Measurements from ENCODE around the gene PITPNC1. TPM values are rescaled to one million over a fixed set of nuclear protein-coding genes. Genes with fewer than 3 reads are reported as not detected.

PITPNC1 gene
- total RNA-seq, 1 donor from 2014 or later, result 19.3 TPM

GRCh38 chr17:67548693-67549092, 171.6 kb downstream of the PITPNC1 start:
- DNase-seq, result no peak
- no peaks in the 10 kb centered on the region for H3K27me3 Mint-ChIP-seq
- peaks cover 13% of the 10 kb centered on the region for H3K4me1 Mint-ChIP-seq
- no peak for TF ChIP-seq CTCF (IDR thresholded peaks at IDR 0.05)
- no peaks in the 10 kb centered on the region for H3K9me3 Mint-ChIP-seq
- ChIA-PET CTCF (no interaction called here), POLR2A (no interaction called here)
- no peak overlapping the region for H3K4me3 Mint-ChIP-seq
- H3K27ac Mint-ChIP-seq, result no peak overlapping the region
- intact Hi-C loops (cut with micrococcal nuclease), result no loop called here
- H3K36me3 Mint-ChIP-seq (ENCODE audit: low read depth), result no peaks in the 10 kb centered on the region
- no peak for ATAC-seq (ENCODE audit: low read depth)

DNA sequence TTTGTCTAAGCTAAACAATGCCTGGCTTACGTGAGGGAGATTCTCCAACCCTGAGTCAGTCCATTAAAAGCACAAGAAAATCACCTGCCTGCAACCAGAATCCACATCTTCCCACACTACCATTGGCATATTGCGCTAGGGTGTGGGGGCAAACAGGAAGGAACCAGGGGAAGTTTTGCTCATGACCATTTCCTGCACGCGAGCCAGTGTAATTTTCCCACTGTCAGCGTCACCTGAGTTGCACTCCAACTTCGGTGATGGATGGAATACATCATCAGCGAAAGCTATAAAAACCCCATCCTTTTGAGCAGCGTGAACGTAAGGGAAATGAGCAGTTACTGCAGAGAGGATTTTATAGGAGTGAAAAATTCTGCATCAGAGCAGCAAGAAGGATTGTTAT, 172.7 kb downstream of the PITPNC1 start:
- CTCF ChIA-PET, result no interaction called here
- ATAC-seq (ENCODE audit: low read depth), result no peak
- Mint-ChIP-seq H3K27ac (no peak overlapping the region), H3K4me1 (peaks cover 13% of the 10 kb centered on the region), H3K4me3 (no peak overlapping the region), H3K9me3 (no peaks in the 10 kb centered on the region), H3K36me3 (ENCODE audit: low read depth) (no peaks in the 10 kb centered on the region), H3K27me3 (no peaks in the 10 kb centered on the region)
- DNase-seq, result no peak
- POLR2A ChIA-PET, result no interaction called here
- intact Hi-C loops (cut with micrococcal nuclease), result no loop called here
- TF ChIP-seq CTCF (IDR thresholded peaks at IDR 0.05), result no peak

DNA sequence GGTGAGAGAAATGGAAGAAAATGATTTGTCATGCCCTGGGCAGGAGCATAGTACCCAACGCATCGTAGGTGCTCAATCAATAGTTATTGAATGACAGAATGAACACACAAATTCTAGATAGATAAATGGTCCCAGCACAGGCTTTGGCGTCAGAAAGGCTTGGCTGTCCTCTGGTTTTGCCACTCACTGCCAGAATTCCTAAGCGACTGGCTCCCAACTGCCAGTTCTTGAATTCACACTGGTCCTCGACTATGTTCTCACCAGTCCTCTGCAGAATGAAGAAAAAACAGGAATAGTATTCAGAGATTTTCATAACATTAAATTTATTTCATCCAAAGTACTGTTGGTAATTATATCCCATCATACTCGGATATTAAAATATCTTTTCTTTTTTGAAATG, 177.6 kb downstream of the PITPNC1 start:
- DNase-seq, result no peak

DNA sequence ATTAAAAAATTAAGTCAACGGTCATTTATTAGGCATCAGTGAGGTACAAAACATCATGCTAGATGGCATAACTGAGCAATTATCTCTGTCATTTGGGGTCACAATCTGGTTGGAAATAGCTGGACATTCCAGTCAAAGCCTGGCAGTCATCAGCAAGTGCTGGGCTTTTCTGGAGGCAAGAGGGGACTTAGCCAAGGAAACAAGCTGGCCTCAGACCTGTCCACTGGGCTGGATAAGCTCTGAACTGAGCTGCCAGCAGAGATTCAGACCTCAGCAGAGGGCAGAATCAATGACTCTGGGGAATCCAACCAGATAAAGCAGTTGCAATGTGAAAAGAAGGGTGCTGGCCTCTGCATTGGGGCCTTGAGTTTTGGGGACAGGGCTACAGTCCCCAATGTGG, 178.8 kb downstream of the PITPNC1 start:
- H3K27ac Mint-ChIP-seq, result no peak overlapping the region
- POLR2A ChIA-PET, result no interaction called here
- no peak for TF ChIP-seq CTCF (IDR thresholded peaks at IDR 0.05)
- peaks cover 7% of the 10 kb centered on the region for H3K9me3 Mint-ChIP-seq
- CTCF ChIA-PET, result no interaction called here
- DNase-seq, result no peak
- H3K4me1 Mint-ChIP-seq, result no peaks in the 10 kb centered on the region
- intact Hi-C loops (cut with micrococcal nuclease), result no loop called here
- H3K36me3 Mint-ChIP-seq (ENCODE audit: low read depth), result peaks cover 7% of the 10 kb centered on the region
- no peak for ATAC-seq (ENCODE audit: low read depth)
- H3K4me3 Mint-ChIP-seq, result no peak overlapping the region
- no peaks in the 10 kb centered on the region for H3K27me3 Mint-ChIP-seq

More for the DNA sequence above, 177.6 kb downstream of the PITPNC1 start:
- peaks cover 7% of the 10 kb centered on the region for H3K9me3 Mint-ChIP-seq
- no peaks in the 10 kb centered on the region for H3K4me1 Mint-ChIP-seq
- peaks cover 7% of the 10 kb centered on the region for H3K36me3 Mint-ChIP-seq (ENCODE audit: low read depth)
- ChIA-PET POLR2A (no interaction called here), CTCF (no interaction called here)
- no peaks in the 10 kb centered on the region for H3K27me3 Mint-ChIP-seq
- intact Hi-C loops (cut with micrococcal nuclease), result no loop called here
- no peak for ATAC-seq (ENCODE audit: low read depth)
- H3K27ac Mint-ChIP-seq, result no peak overlapping the region
- H3K4me3 Mint-ChIP-seq, result no peak overlapping the region
- TF ChIP-seq CTCF (IDR thresholded peaks at IDR 0.05), result no peak

DNA sequence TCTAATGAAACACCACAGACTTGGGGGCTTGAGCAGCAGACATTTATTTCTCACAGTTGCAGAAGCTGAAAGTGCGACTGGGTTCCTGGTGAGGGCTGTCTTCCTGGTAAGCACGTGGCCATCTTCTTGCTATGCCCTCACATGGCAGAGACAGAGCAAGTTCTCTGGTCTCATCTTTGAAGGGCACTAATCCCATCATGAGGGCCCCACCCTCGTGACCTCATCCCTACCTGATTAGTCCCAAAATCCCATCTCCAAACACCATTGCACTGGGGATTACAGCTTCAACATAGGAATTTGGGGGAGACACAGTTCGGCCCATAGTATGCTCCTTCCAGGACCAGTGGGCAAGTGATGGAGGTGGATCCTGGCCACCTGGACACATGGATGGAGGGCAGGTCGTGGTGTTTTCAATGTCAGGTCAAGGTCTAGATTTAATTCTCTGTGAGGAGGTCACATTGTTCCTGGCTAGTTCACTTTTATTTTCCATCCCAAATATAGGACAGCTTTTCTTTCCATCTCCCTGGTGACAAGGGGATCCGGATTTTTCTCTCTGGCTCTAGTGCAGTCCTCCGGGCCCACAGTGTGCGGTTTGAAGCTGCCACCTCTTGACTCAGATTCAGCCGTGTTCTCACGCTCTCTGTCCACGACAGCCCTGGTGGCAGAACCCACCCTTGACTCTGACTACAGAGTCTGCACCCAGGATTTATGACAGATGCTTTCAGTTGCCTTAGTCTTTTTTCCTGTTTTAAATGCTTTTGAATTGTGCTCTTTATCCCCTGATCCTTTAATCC, 180.2 kb downstream of the PITPNC1 start:
- no peak for TF ChIP-seq CTCF (IDR thresholded peaks at IDR 0.05)
- H3K4me1 Mint-ChIP-seq, result no peaks in the 10 kb centered on the region
- ChIA-PET CTCF (no interaction called here), POLR2A (no interaction called here)
- DNase-seq, result no peak
- intact Hi-C loops (cut with micrococcal nuclease), result no loop called here
- no peak overlapping the region for H3K4me3 Mint-ChIP-seq
- H3K36me3 Mint-ChIP-seq (ENCODE audit: low read depth), result peaks cover 7% of the 10 kb centered on the region
- H3K27ac Mint-ChIP-seq, result no peak overlapping the region
- no peak for ATAC-seq (ENCODE audit: low read depth)
- peaks cover 7% of the 10 kb centered on the region for H3K9me3 Mint-ChIP-seq
- no peaks in the 10 kb centered on the region for H3K27me3 Mint-ChIP-seq
